ENCODE data around the gene SLC4A1AP. TPM values are rescaled to one million over a fixed set of nuclear protein-coding genes. Genes with fewer than 3 reads are reported as not detected.

The SLC4A1AP gene
- total and polyA plus RNA-seq, 10 of the 15 experiments (the other 5 are each of a cell fraction or from before 2014, with no cell fraction given), result 6.5 to 30.1 (median 21.5) TPM

GRCh38 chr2:27628767-27629709 is 34.7 kb upstream of the SLC4A1AP start, which contains the start of the genes CCDC121 and GPN1 (continued):
- TF ChIP-seq IRF5 (IDR thresholded peaks at IDR 0.05; ENCODE audit: borderline replicate concordance), result no peak
- no peak for TF ChIP-seq ZBTB33 (IDR thresholded peaks at IDR 0.05)
- no peak for TF ChIP-seq NFYB (IDR thresholded peaks at IDR 0.05; ENCODE audit: insufficient read depth, low read depth, low read length)
- TF ChIP-seq CEBPB (IDR thresholded peaks at IDR 0.05; ENCODE audit: borderline replicate concordance in 1 of 2, low read depth in 2 of 2, low read length in 2 of 2), result no peak
- TF ChIP-seq MLLT1 (IDR thresholded peaks at IDR 0.05), result peak; percentile 82
- peak; percentile 98 for TF ChIP-seq TAF1 (IDR thresholded peaks at IDR 0.05; ENCODE audit: borderline replicate concordance, low read depth, low read length)
- peak; percentile 75 for TF ChIP-seq ATF7 (IDR thresholded peaks at IDR 0.05; ENCODE audit: low read depth)
- no peak for TF ChIP-seq WRNIP1 (IDR thresholded peaks at IDR 0.05; ENCODE audit: borderline replicate concordance, low read depth, low read length)
- TF ChIP-seq GABPA (IDR thresholded peaks at IDR 0.05; ENCODE audit: low read depth), result peak; percentile 88
- TF ChIP-seq PAX5 (IDR thresholded peaks at IDR 0.05; ENCODE audit: borderline replicate concordance, low read depth, low read length), result peak; percentile 61; the same call in 1 of the 2 replicates
- peak; percentile 91 for TF ChIP-seq POLR2AphosphoS5 (IDR thresholded peaks at IDR 0.05; ENCODE audit: low read length)
- TF ChIP-seq IKZF2 (IDR thresholded peaks at IDR 0.05), result peak; percentile 52 to 53; a peak in 3 of 4 replicates
- no peak for TF ChIP-seq PRDM15 (CRISPR knock-in tag; IDR thresholded peaks at IDR 0.05)
- no peak for TF ChIP-seq RBBP5 (conservative IDR thresholded peaks at IDR 0.05)
- TF ChIP-seq EP300 (IDR thresholded peaks at IDR 0.05; ENCODE audit: borderline replicate concordance in 1 of 2, control insufficient read depth in 1 of 2, low read depth in 2 of 2, low read length in 2 of 2), result peak in 1 of 2 experiments; percentile 70; a peak in 1 of 4 replicates
- TF ChIP-seq MAX (IDR thresholded peaks at IDR 0.05; ENCODE audit: low read depth, low read length), result peak; percentile 68
- TF ChIP-seq POU2F2 (IDR thresholded peaks at IDR 0.05; ENCODE audit: borderline replicate concordance, low read depth, low read length), result peak; percentile 86; the same call in 2 of the 3 replicates
- no peak for TF ChIP-seq ATF2 (IDR thresholded peaks at IDR 0.05; ENCODE audit: low read length)
